ENCODE data around the gene NFIL3.

NFIL3 gene

DNA sequence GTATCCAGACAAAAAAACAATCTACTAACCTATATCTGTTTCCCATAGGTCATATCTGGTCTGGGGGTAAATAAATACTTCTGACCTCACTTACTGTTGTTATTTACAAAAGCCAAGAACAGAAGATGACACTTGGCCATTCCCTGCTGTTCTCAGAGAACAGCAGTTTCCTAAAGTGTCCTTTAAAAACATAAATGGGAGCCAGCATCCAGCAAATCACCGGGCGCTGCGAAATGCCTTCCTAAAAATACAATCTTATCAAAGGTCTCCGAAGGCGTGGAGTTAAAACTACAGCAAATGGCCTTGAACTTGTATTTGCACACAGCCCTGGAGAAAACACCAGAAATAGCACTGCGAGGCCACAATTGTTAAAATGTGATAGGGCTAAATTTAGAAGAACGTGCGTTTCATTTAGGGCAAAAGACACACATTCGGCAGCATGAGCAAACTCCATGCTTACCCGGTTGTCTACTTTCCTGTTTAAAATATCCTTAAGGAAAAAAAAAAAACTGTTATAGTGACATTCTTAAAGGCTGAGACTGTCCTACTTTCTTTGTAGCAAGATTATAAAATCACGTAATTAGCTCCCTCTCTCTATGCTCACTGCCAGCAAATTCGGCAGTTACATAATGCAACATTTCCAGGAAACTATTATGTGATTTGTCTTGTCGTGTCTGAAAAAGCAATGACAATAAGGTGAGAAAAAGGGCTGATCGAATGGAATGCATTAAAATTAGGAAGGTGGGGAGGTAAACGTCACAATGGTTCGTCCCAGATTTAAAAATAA, 1.5 kb downstream of the NFIL3 start:
- DNase-seq: peak; percentile 50

- peak; percentile 45 for DNase-seq
Observed at GRCh38 chr9:91421128-91421765, 2.4 kb downstream of the NFIL3 start.

DNA sequence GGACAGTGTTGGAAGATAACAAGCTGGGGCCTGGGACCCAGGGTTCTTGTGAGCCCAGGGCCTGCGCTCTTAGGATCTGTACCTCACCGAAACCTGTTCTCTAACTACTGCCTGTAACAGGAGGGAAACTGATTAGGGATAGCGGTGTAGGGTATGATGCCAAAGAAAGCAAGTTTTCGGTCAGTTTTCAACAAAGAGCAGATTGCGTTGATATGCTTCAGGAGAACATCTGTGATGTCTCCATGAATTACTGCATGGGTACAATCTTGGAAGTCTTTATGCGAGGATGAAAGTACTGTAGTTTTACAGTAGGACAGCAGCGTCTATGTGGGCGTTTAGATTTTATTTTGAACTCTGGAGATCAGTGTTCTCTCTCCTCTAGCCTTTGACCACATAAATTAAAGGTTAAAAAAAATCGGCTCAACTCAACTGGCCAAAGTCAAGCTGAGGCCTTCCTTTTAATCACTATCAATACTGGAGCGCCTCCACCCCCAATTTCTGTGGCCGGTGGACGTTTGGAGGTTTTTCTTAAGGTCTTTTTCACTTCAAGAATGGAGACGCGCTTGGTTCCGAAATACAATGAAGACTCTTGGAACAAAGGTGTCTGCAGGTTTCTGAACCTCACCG, 3.0 kb downstream of the NFIL3 start:
- peak; percentile 34 for DNase-seq

DNA sequence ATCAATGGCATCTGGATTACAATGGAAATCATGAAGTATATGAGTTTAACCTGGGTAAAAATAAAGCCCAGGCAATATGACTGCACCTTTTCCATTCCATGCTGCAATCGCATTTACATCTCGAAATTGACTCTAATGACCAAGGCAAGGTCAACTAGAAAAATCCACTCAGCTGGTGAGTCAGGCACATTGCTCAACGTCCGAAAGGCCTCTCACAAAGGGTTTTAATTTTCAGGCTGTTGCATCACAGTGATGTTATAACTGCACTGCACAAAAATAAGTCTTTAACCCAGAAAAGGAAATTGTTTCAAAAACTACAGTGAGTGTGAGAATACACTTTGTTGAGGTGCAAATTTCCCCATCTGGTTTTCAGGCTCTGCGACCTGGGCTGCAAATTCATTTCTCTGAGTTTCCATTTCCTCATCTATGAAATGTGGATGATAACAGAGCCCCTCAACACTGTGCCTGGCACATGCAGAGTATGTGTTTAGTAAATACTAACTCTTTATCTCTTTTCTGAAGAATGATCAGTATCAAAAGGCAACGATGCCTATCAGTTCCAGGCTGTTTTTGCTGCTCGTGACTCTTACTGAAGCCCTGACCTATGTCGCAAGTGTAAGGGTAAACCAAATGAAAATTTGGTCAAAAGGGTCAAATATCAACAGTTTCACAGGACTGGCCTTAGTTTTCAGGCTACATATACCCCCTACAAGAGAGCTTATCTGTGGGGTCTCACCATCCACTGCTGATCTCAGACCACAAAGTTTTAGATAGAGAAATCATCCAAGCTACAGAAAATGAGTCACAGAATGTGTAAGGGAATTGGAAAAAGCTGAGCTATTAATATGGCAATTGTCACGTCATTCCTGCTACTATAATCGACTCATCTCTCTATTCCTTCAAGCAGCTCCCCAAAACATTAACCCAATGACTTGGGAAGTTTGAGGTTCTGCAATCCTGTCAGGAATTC, 4.1 kb downstream of the NFIL3 start:
- DNase-seq: peak; percentile 95

DNA sequence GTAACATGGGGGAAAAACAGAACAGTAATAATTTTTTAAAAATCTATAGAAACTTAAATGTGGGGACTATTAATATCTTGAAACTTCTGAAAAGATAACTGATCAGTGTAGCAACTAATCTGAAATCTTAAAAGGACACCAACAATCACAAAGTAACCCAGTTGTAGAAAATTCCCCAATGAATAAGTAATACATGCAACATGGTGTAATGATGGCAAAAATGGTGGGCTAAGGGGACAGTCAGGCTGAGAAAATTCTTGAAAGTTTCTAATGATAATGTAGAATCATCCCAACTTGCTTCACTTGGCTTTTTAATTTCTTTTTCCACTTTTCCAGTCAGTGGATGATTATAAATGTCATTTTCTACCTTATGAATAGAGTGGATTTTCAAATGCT, 5.4 kb downstream of the NFIL3 start:
- DNase-seq: no peak

DNA sequence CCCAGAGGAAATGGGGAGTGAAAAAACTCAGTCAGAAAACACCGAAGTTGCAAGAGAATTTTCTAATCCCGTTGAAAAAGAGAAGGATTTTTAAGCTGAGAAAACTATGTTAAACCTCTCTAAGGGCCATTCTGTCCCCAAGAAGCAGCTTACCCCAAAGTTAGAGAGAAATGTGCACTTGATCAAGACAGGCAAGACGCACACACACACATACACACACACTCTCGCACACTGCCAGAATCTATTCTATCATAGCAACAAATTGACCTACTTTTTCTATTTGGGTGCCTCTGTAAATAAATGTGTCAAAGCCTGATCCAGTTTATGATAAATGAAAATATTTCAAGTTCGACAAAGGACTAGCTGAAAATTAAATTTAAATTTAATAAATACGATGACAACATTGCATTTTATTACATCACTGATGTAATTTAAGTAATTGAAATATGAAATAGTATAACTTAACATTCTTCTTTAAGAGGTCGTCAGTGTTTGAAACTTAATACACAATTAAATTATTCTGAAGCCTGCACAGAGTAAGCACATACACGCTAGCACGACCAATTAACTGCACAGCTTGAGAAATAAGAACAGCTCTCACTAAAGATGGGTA, 5.9 kb downstream of the NFIL3 start:
- no peak for DNase-seq

DNA sequence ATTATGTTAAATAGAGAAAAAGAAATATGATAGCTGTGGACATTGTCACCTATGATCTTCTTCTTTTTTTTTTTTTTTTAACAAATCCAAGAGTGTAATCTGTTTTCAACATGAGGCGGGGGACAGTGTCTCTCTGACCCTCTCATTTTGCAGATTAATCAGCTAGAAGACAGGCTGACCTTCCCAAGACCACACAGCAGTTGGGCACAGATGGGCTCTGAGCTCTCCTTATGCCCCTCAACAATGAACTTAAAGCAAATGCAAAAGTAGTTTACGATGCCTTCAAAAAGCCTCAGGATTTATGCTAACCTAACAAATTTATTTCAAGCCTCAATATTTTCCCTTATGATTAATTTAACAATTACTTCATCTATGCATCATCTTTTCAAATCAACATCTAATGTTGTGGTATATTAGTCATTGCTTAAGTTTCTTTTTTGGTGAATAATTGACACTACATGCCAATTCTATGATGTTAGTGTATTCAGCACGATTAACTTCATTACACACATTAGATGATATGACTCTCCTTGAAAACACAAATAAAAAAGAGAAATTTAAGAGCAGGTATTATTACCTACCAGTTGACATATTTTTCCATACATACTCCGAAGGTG, 7.4 kb downstream of the NFIL3 start:
- DNase-seq: peak; percentile 67

- DNase-seq: no peak
Observed at GRCh38 chr9:91415290-91415689, 8.3 kb downstream of the NFIL3 start.

GRCh38 chr9:91412941-91413340, 10.7 kb downstream of the NFIL3 start:
- no peak for DNase-seq

DNA sequence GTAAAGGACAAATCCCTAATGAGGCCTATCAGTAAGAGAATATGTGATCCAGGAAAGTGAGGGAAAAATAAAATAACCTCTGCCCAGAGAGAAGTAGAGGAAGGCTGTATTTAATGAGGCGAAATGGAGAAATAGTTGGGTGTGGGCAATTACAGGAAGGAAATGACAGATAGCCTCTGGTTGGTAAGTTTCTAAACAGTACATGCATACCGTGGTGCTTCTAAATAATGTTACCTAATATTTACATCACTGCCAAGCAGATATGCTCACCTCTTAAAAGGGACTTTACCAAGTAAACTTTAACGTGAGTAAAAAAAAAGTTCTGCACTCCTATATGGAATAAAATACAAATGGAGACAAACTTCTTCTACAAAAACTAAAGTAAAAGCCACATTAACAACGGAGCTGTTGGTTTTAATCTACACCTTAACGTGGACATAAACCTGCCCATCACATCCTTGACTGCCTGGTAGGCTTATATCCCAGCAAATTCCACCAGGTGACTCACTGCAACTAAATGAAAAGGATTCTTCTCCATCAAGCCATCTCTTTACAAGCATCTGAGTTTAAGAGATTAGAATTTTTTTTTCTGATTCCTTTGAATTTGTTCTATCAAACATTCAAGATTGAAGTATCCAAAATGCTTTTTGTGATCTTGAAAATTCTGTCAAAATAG, 12.4 kb downstream of the NFIL3 start:
- peak; percentile 41 for DNase-seq

DNA sequence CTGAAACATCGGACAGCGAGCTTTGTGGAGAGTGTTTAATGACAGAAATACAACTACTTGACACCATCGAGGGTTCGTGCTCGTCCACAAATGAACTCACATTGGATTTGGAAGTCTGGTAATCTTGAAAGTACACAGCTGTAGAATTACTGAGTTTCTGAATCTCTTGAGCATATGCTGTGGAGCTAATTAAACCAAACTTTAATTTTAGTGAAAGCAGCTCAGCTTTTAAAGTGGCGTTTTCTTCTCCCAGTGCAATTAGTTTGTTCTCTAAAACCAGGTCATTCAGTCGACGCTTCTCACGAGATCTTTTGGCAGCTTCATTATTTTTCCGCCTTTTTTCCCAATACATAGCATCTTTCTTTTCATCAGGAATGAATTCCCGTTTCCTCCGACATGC, 13.5 kb downstream of the NFIL3 start:
- DNase-seq: no peak

DNA sequence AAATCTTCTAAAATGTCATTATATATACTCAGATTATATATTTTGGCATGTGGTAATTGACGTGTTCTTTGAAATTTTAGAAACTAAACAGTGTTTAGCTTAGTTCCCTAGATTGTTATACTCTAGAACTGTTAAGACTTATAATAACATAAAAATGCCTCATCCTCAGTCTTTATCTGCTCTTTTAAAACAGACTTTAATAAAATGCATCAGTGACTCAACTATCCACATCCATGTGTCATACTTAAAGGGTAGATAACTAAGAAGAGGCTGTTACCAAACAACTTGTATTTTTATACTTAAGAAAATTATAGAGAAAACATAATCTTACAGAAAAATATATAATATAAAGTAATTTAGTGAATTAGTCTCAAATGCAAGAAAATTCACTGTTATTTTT, 15.2 kb downstream of the NFIL3 start:
- peak; percentile 38 for DNase-seq

DNA sequence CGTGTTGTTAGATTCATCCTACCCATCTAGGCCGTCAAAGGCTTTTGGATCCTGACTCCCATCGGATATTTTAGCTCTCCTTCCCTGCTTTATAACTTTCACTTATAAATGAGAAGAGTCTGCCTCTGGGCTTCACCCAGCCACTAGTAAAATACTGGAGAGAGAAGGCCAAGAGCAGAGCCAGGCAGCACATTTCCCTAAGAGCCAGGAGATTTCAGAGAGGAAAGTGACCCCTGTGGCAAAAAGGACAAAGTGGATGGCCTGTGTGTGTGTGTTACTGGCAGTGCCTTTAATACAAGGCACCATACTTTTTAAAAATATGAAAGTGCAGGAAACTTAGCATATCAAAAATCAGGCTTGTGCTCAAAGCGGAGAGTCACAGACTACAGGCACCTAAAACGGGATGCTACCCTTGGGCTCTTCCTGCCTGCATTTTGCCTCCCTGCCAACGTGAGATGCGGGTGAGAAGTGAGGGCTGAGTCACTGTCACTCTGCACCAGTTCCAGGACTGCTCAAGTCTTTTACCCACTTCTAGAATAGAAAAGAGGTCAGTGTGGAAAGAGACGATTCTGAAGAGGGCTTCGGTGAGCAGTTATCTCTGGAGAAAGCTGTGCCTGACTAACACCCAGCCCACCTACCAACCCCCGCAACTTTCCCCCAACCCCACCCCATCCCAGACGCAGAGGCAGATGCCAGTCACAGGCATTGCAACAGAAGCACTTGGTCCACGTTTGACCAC, 15.9 kb downstream of the NFIL3 start:
- peak; percentile 54 for DNase-seq

GRCh38 chr9:91405343-91406077, 18.1 kb downstream of the NFIL3 start:
- DNase-seq: no peak

DNA sequence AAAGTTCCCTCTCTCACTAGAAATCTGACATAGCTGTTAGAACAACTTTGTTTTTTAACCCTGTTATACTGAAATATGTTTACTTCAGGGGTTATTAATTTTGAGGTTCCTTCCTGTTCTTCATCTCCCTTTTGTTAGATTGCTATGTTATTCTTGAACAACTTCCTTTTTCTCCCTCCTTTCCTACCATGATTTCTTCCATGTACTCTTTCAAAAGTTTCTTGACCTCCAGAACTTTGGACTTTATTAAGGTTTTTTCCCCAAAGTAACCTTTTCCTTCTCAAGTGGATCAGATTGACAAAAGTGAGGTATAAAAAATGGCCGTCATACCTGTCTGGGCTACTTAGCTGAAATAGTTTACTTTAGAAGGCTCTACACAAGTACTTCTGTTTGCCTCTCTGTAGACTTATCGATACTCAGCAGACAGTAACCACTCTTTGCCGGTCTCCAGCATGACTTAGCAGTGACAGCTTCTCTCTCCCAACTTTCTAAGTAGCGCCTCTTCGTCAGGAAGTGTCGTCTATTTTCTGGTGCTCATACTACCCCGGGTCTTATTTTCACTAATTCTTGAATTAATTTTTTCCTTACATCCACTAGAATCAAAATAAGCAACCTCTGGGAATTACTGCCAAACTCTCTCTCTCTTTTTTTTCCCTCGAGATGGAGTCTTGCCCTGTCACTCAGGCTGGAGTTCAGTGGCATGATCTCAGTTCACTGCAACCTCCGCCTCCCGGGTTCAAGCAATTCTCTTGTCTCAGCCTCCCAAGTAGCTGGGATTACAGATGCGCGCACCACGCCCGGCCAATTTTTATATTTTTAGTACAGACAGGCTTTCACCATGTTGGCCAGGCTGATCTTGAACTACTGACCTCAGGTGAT, 19.7 kb downstream of the NFIL3 start:
- DNase-seq: no peak

DNA sequence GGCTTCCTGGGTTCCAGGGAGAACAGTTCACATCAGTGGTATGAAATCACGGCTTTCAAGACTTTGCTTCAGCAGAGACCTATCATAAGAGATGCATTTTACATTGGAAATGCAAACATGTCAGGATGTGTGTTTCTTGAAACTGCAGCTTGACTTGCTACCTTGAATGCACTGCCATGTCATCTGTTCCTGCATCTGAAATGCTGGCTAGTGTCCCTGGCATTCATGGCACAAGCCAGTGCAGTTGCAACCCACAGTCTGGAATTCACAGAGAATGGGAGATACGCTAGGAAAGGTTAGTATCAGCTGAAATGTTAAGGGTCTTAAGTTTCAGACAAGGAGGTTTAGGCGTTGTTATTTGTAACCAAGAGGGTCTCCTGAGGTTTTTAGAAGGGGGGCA, 24.7 kb downstream of the NFIL3 start:
- DNase-seq: no peak

DNA sequence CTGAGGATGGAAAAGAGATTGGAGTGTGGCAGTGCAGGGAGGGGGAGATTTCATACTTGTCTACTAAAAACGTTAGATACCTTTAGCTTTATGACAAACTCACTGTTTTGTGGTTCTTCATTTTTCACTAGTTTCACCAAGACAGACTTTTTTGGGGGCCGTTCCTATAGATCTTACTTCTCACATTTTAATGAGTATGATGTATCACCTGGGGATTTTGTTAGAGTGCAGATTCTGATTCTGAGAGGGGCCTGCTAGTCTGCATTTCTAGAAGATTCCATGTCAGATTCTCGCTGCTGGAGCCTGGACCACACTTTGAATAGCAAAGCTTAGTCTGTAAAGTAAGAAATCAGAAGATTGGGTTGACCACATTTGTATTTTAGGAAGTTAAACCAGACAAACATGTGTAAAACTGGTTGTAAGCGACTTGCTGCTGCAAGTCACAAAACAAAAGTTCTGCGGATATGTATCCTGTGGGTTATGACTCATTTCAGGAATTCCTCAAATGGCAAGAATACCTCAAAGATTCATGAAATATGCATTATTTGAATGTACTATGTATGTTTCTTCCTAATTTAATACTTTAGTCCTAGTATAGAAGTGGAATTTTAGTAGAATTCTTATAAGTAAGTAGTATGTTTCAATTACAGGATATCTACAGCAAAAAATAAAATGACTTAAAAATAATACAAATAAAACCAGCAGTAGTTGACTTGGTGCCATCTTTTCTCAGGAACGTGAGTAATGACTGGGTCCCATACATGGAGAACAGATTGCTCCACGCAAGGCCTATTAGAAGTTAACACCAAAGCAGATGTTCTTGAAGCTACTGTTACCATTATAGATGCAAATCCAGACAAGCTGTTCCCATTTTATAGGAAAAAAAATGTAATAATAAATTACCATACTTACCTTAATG, 27.8 kb downstream of the NFIL3 start:
- DNase-seq: peak; percentile 88

- DNase-seq: peak; percentile 50
Observed at GRCh38 chr9:91395106-91395552, 28.5 kb downstream of the NFIL3 start.
